ENCODE data around the gene TLR10.

Gene TLR10

GRCh38 chr4:38751341-38752010, 31.3 kb downstream of the TLR10 start:
- DNase-seq (ENCODE audit: low read depth) = no peak
- no peak overlapping the region for H3K4me3 ChIP-seq (ENCODE audit: low read length)
- no peak for TF ChIP-seq CTCF (IDR thresholded peaks at IDR 0.05; ENCODE audit: insufficient read depth, low read depth, low read length, missing control alignments)

- H3K4me3 ChIP-seq (ENCODE audit: low read length) = no peak overlapping the region
- DNase-seq (ENCODE audit: low read depth) = no peak
- no peak for TF ChIP-seq CTCF (IDR thresholded peaks at IDR 0.05; ENCODE audit: insufficient read depth, low read depth, low read length, missing control alignments)
Measured at GRCh38 chr4:38749336-38749735, 33.5 kb downstream of the TLR10 start.

- no peak for TF ChIP-seq CTCF (IDR thresholded peaks at IDR 0.05; ENCODE audit: insufficient read depth, low read depth, low read length, missing control alignments)
- H3K4me3 ChIP-seq (ENCODE audit: low read length) = no peak overlapping the region
- DNase-seq (ENCODE audit: low read depth) = no peak
Measured at GRCh38 chr4:38747629-38748028, 35.2 kb downstream of the TLR10 start.

GRCh38 chr4:38745881-38746280, 36.9 kb downstream of the TLR10 start:
- no peak overlapping the region for H3K4me3 ChIP-seq (ENCODE audit: low read length)
- no peak for TF ChIP-seq CTCF (IDR thresholded peaks at IDR 0.05; ENCODE audit: insufficient read depth, low read depth, low read length, missing control alignments)
- no peak for DNase-seq (ENCODE audit: low read depth)

- no peak for DNase-seq (ENCODE audit: low read depth)
- H3K4me3 ChIP-seq (ENCODE audit: low read length) = no peak overlapping the region
- no peak for TF ChIP-seq CTCF (IDR thresholded peaks at IDR 0.05; ENCODE audit: insufficient read depth, low read depth, low read length, missing control alignments)
Measured at GRCh38 chr4:38743866-38744265, 38.9 kb downstream of the TLR10 start.

- TF ChIP-seq CTCF (IDR thresholded peaks at IDR 0.05; ENCODE audit: insufficient read depth, low read depth, low read length, missing control alignments) = no peak
- peak; percentile 46 for DNase-seq (ENCODE audit: low read depth)
- no peak overlapping the region for H3K4me3 ChIP-seq (ENCODE audit: low read length)
Measured at GRCh38 chr4:38740303-38740702, 42.5 kb downstream of the TLR10 start.
